Neuronal stem cell (in vitro differentiated cells): ENCODE results near the gene TMPO.
"Not testable (repeated sequence)": the region's sequence is repeated elsewhere in the genome, so short reads cannot be mapped to it uniquely, and the experiment has no call there.

Source experiments
- DNase-seq: peaks from one replicate; pipeline ENCODE4 v3.0.0-alpha.2; 2013; ENCODE audit warnings: low spot score
- H2AFZ ChIP-seq: one replicate; pipeline ENCODE4 v1.6.1; 2013; ENCODE audit warnings: mild to moderate bottlenecking, low read length, inconsistent platforms
- H2AK5ac ChIP-seq: 2 replicates; pipeline ENCODE4 v1.6.1; 2013; ENCODE audit warnings: low read depth, mild to moderate bottlenecking, inconsistent platforms, low read length, moderate library complexity, mixed read lengths
- H2BK120ac ChIP-seq: 2 replicates; pipeline ENCODE4 v1.6.1; 2013; ENCODE audit warnings: low read depth, mild to moderate bottlenecking, inconsistent platforms, low read length, moderate library complexity, mixed read lengths
- H2BK12ac ChIP-seq: one replicate; pipeline ENCODE4 v1.6.1; 2013; ENCODE audit warnings: low read length, inconsistent platforms
- H2BK15ac ChIP-seq: 2 replicates; pipeline ENCODE4 v1.6.1; 2013; ENCODE audit warnings: mild to moderate bottlenecking, low read length, inconsistent platforms, mixed read lengths
- H2BK5ac ChIP-seq: one replicate; pipeline ENCODE4 v1.6.1; 2013; ENCODE audit warnings: inconsistent platforms, mild to moderate bottlenecking, low read length, moderate library complexity
- H3K14ac ChIP-seq: one replicate; pipeline ENCODE4 v1.6.1; 2013; ENCODE audit warnings: low read length, inconsistent platforms
- H3K18ac ChIP-seq: 2 replicates; pipeline ENCODE4 v1.6.1; 2013; ENCODE audit warnings: low read length, inconsistent platforms
- H3K23ac ChIP-seq: 2 replicates; pipeline ENCODE4 v1.6.1; 2013; ENCODE audit warnings: low read depth, mild to moderate bottlenecking, mixed read lengths, low read length, inconsistent platforms; ENCODE audit not compliant: poor library complexity
- H3K27ac ChIP-seq: replicated peaks from 3 replicates; pipeline ENCODE4 v1.5.1; 2013; ENCODE audit warnings: low read length, inconsistent platforms
- H3K27me3 ChIP-seq, 3 experiments: 2 replicates each; pipeline ENCODE4 v1.6.1; 2013; ENCODE audit warnings: low read length in 3 of 3, mild to moderate bottlenecking in 2 of 3, inconsistent platforms in 1 of 3, low read depth in 1 of 3, mixed read lengths in 1 of 3, moderate library complexity in 1 of 3; ENCODE audit not compliant: control insufficient read depth in 3 of 3, insufficient read depth in 3 of 3
- H3K36me3 ChIP-seq, 2 donors: replicated peaks in 1 of 2; 2 replicates each; pipeline ENCODE4 v1.6.1; 2013; ENCODE audit warnings: low read length in 2 of 2; ENCODE audit not compliant: control insufficient read depth in 2 of 2, insufficient read depth in 2 of 2
- H3K4ac ChIP-seq: 2 replicates; pipeline ENCODE4 v1.6.1; 2013; ENCODE audit warnings: inconsistent platforms, mild to moderate bottlenecking, low read length, moderate library complexity
- H3K4me1 ChIP-seq, 2 donors: 1 replicate in 1 of 2; 2 replicates in 1 of 2; pipeline ENCODE4 v1.6.1; 2013; ENCODE audit warnings: low read length in 2 of 2, low read depth in 1 of 2; ENCODE audit not compliant: control insufficient read depth in 2 of 2, insufficient read depth in 1 of 2
- H3K4me2 ChIP-seq: one replicate; pipeline ENCODE4 v1.6.1; 2013; ENCODE audit warnings: mild to moderate bottlenecking, low read length, inconsistent platforms; ENCODE audit not compliant: insufficient read depth, poor library complexity, severe bottlenecking
- H3K4me3 ChIP-seq, 2 donors: 2 replicates each; pipeline ENCODE4 v1.5.1; 2013; ENCODE audit warnings: low read length in 2 of 2, mild to moderate bottlenecking in 2 of 2, inconsistent platforms in 1 of 2, moderate library complexity in 1 of 2
- H3K79me1 ChIP-seq: one replicate; pipeline ENCODE4 v1.6.1; 2013; ENCODE audit warnings: low read depth, mild to moderate bottlenecking, inconsistent platforms, low read length, moderate library complexity
- H3K9ac ChIP-seq: one replicate; pipeline ENCODE4 v1.6.1; 2013; ENCODE audit warnings: mild to moderate bottlenecking, low read depth, low read length, inconsistent platforms; ENCODE audit not compliant: poor library complexity
- H3K9me3 ChIP-seq, 2 donors: replicated peaks in 1 of 2; 2 replicates each; pipeline versions ENCODE3 to v1.6.1; 2013; ENCODE audit warnings: low read length in 2 of 2, mild to moderate bottlenecking in 2 of 2, inconsistent platforms in 1 of 2, low read depth in 1 of 2, mixed read lengths in 1 of 2, moderate library complexity in 1 of 2; ENCODE audit not compliant: control insufficient read depth in 2 of 2, insufficient read depth in 1 of 2
- H4K8ac ChIP-seq: one replicate; pipeline ENCODE4 v1.6.1; 2013; ENCODE audit warnings: low read depth, mild to moderate bottlenecking, inconsistent platforms, low read length, moderate library complexity
- H4K91ac ChIP-seq: one replicate; pipeline ENCODE4 v1.6.1; 2013; ENCODE audit warnings: low read length, low read depth, mild to moderate bottlenecking, inconsistent platforms; ENCODE audit not compliant: poor library complexity
- WGBS, 2 donors: extraction: QIAGEN DNeasy Blood & Tissue Kit; methylation state at CpG; one replicate each; pipeline ENCODE4 v1.1.7; 2013; ENCODE audit warnings: missing lambda C conversion rate in 2 of 2, mixed read lengths in 1 of 2; ENCODE audit not compliant: insufficient read length in 2 of 2, insufficient replicate concordance in 1 of 2; ENCODE audit errors: extremely low coverage in 2 of 2; 5-methylcytosine and 5-hydroxymethylcytosine counted together

The TMPO gene

GRCh38 chr12:98594050-98594835 lies 78.9 kb downstream of the TMPO start:
- Histone ChIP-seq H4K91ac (no peak overlapping the region), H2AFZ (peak overlapping the region; percentile 80), H3K4me2 (peak overlapping the region; percentile 68), H3K27me3 (no peaks in the 10 kb centered on the region), H3K23ac (peak overlapping the region; percentile 76), H3K27ac (peak overlapping the region; percentile 44), H3K9ac (peak overlapping the region; percentile 100), H3K18ac (peak overlapping the region; percentile 94), H2AK5ac (peak overlapping the region; percentile 92), H3K79me1 (peaks cover 8% of the 10 kb centered on the region), H3K4me1 (peaks cover 6 to 10% of the 10 kb centered on the region in 2 donors), H4K8ac (no peak overlapping the region), H2BK5ac (peak overlapping the region; percentile 96), H2BK12ac (peak overlapping the region; percentile 18), H3K9me3 (no peaks in the 10 kb centered on the region), H3K4ac (peak overlapping the region; percentile 98), H2BK15ac (no peak overlapping the region), H3K4me3 (peak overlapping the region; percentile 98 to 99), H3K36me3 (peaks cover 14 to 40% of the 10 kb centered on the region in 2 donors), H3K14ac (peak overlapping the region; percentile 76), H2BK120ac (no peak overlapping the region)
- no CpG with 5 or more reads among the region's 35 CpGs for WGBS, 2 donors
- peak; percentile 9 for DNase-seq

DNA sequence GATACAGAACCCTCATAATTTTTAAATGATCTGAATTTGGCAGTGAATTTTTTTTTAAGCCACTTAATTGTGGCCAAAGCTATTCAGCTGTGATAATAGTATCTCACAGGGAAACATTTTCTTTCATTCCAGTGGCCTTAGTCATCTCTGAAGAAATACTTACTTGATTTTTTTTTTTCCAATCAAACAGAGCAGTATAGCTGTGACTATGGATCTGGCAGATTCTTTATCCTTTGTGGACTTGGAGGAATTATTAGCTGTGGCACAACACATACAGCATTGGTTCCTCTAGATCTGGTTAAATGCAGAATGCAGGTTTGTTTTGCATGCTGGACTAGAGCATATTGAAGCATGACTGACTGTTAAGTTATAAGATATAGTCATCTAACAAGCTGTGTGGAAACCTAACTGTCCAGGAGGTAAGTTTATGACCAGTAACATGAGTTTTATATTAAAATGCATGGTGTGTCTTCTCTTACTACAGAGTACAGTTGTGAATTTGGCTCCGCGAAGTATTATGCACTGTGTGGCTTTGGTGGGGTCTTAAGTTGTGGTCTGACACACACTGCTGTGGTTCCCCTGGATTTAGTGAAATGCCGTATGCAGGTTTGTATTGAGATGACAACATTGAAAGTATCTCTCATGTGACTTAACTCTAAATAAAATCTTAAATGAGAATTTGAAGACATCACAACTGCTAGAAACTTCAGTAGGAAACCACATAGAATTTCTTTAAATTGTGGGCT lies 80.0 kb downstream of the TMPO start:
- no peak overlapping the region for H3K18ac ChIP-seq
- no peak overlapping the region for H4K8ac ChIP-seq
- no peak for DNase-seq
- no peak overlapping the region for H2AFZ ChIP-seq
- no peaks in the 10 kb centered on the region for H3K9me3 ChIP-seq
- H3K4me1 ChIP-seq: peaks cover 6 to 10% of the 10 kb centered on the region in 2 donors
- H3K9ac ChIP-seq: no peak overlapping the region
- peak overlapping the region in 1 of 2 donors; percentile 98 for H3K4me3 ChIP-seq
- no CpG with 5 or more reads among the region's 3 CpGs for WGBS, 2 donors
- H3K4ac ChIP-seq: no peak overlapping the region
- no peak overlapping the region for H3K27ac ChIP-seq
- H2BK12ac ChIP-seq: no peak overlapping the region
- peak overlapping the region; percentile 23 for H3K4me2 ChIP-seq
- no peaks in the 10 kb centered on the region for H3K27me3 ChIP-seq
- peaks cover 21 to 51% of the 10 kb centered on the region in 2 donors for H3K36me3 ChIP-seq
- peaks cover 8% of the 10 kb centered on the region for H3K79me1 ChIP-seq
- H2BK120ac ChIP-seq: no peak overlapping the region
- no peak overlapping the region for H2BK15ac ChIP-seq
- H4K91ac ChIP-seq: no peak overlapping the region
- no peak overlapping the region for H3K23ac ChIP-seq
- no peak overlapping the region for H3K14ac ChIP-seq
- no peak overlapping the region for H2AK5ac ChIP-seq
- no peak overlapping the region for H2BK5ac ChIP-seq

GRCh38 chr12:98597313-98597712 lies 81.9 kb downstream of the TMPO start:
- H3K4ac ChIP-seq, H4K8ac ChIP-seq, H2BK15ac ChIP-seq, H3K27ac ChIP-seq, DNase-seq, H2BK12ac ChIP-seq, H3K4me2 ChIP-seq, H2BK5ac ChIP-seq, H3K23ac ChIP-seq, H3K18ac ChIP-seq, H2AK5ac ChIP-seq, H3K27me3 ChIP-seq, H2BK120ac ChIP-seq, H4K91ac ChIP-seq, H3K79me1 ChIP-seq, H3K9ac ChIP-seq, H2AFZ ChIP-seq, H3K9me3 ChIP-seq, H3K14ac ChIP-seq, H3K4me3 ChIP-seq: not testable (repeated sequence)
- Histone ChIP-seq H3K36me3 (peaks cover 25 to 70% of the 10 kb centered on the region in 2 donors), H3K4me1 (peaks cover 6 to 10% of the 10 kb centered on the region in 2 donors)
- WGBS, 2 donors: no CpG with 5 or more reads among the region's 5 CpGs
